AG04449 (cell line): ENCODE data around the gene UTS2R.

ENCODE experiments used
- CTCF ChIA-PET: fragments of 350-600 bp; formaldehyde crosslinking; extraction: SDS; loops from one replicate; lab custom pipeline; 2021; ENCODE audit warnings: antibody characterized with exemption; lab: Yijun Ruan, JAX
- POLR2A ChIA-PET: fragments of 400-600, 350-600 bp; formaldehyde crosslinking; extraction: SDS; loops from one replicate; lab custom pipeline; 2020; ENCODE audit warnings: antibody characterized with exemption, inconsistent platforms; lab: Yijun Ruan, JAX
- DNase-seq: peaks from one replicate; pipeline ENCODE4 v3.0.0-alpha.2; 2010; ENCODE audit warnings: low read depth, low spot score
- H3K4me3 ChIP-seq: 2 replicates; pipeline ENCODE4 v1.5.1; 2011; ENCODE audit warnings: low read depth, mild to moderate bottlenecking, control low read depth, low read length
- CTCF ChIP-seq: IDR thresholded peaks from one replicate; pipeline ENCODE4 v1.5.1; 2011; ENCODE audit warnings: mild to moderate bottlenecking, moderate library complexity, low read length, control low read depth, inconsistent platforms; ENCODE audit not compliant: insufficient read depth; ENCODE audit errors: missing control alignments

The UTS2R gene

GRCh38 chr17:82397449-82398335 is 26.1 kb downstream of the UTS2R start:
- POLR2A ChIA-PET: no interaction called here
- DNase-seq: no peak
- no peak for TF ChIP-seq CTCF
- H3K4me3 ChIP-seq: no peak overlapping the region
- CTCF ChIA-PET: interaction anchor here (0.8 to 2.8 kb wide), 2 partner anchors 16 to 109 kb away, joined by 3 to 10 read pairs; no protein-coding TSS in a partner anchor

- peak; percentile 33 for DNase-seq
- H3K4me3 ChIP-seq: no peak overlapping the region
- ChIA-PET POLR2A (no interaction called here), CTCF (interaction anchor here (1.2 to 2.8 kb wide), 5 partner anchors 15 to 99 kb away, joined by 3 to 25 read pairs (median 8); partner anchors contain the start of gene TEX19)
- no peak for TF ChIP-seq CTCF
These were observed 27.5 kb downstream of the UTS2R start for GRCh38 chr17:82399041-82399441.

GRCh38 chr17:82399601-82400101 is 28.1 kb downstream of the UTS2R start:
- DNase-seq: no peak
- ChIA-PET POLR2A (no interaction called here), CTCF (interaction anchor here (1.2 to 2.8 kb wide), 6 partner anchors 14 to 100 kb away, joined by 3 to 25 read pairs (median 6); partner anchors contain the start of gene TEX19)
- no peak overlapping the region for H3K4me3 ChIP-seq
- TF ChIP-seq CTCF: no peak

- POLR2A ChIA-PET: no interaction called here
- CTCF ChIA-PET: interaction anchor here (1.2 to 2.8 kb wide), 5 partner anchors 14 to 100 kb away, joined by 3 to 25 read pairs (median 8); partner anchors contain the start of gene TEX19
- no peak for TF ChIP-seq CTCF
- DNase-seq: no peak
- no peak overlapping the region for H3K4me3 ChIP-seq
These were observed 28.6 kb downstream of the UTS2R start for GRCh38 chr17:82400206-82400605.

- POLR2A ChIA-PET: no interaction called here
- CTCF ChIA-PET: interaction anchor here (1.3 to 2.5 kb wide), 2 partner anchors 35 to 50 kb away, joined by 3 to 25 read pairs; no protein-coding TSS in a partner anchor
- no peak for TF ChIP-seq CTCF
- H3K4me3 ChIP-seq: no peak overlapping the region; the same call in 1 of the 2 replicates
- no peak for DNase-seq
These were observed 29.3 kb downstream of the UTS2R start for GRCh38 chr17:82400830-82401229.

- ChIA-PET CTCF (interaction anchor here (0.6 to 2.5 kb wide), 3 partner anchors 11 to 52 kb away, joined by 3 to 10 read pairs (median 3); no protein-coding TSS in a partner anchor), POLR2A (no interaction called here)
These were observed 31.3 kb downstream of the UTS2R start for GRCh38 chr17:82402865-82403264.

More at GRCh38 chr17:82402865-82403264, 31.3 kb downstream of the UTS2R start:
- no peak overlapping the region for H3K4me3 ChIP-seq
- no peak for TF ChIP-seq CTCF
- DNase-seq: no peak
